Mammary epithelial cell (primary cell): Measurements from ENCODE around the gene RHOB.

Experiments used
- CTCF ChIP-seq, 2 donors: IDR thresholded peaks in 1 of 2; conservative IDR thresholded peaks in 1 of 2; 2 replicates each; pipeline ENCODE4 v1.5.1; 2011 to 2012; ENCODE audit warnings: inconsistent platforms in 2 of 2, low read length in 2 of 2, mild to moderate bottlenecking in 2 of 2, control low read depth in 1 of 2, low read depth in 1 of 2; ENCODE audit not compliant: insufficient read depth in 1 of 2; ENCODE audit errors: extremely low read depth in 1 of 2
- EZH2 ChIP-seq: IDR thresholded peaks from 2 replicates; pipeline ENCODE4 v1.6.1; 2012; ENCODE audit warnings: low read length, inconsistent platforms, borderline replicate concordance

DNA sequence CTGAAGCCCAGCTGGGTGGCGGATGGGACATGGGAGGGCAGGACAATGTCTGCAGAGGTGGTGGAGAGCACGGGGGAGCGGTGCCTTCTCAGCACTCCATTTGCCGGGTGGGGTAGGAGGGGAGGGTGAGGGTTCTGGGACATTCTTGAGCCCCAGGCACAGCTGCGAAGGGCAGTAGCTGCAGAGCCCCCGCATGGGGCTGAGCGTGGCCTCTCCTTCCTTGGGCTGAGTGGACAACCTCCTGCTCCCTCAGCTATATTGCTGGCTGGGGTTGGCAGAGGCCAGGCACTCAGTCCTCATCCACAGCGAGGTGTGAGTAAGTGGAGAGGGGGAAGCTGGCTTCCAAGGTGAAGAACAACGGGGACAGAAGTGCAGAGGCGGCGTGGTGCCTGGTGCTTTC, 50.1 kb downstream of the RHOB start:
- TF ChIP-seq CTCF (conservative IDR thresholded peaks at IDR 0.05 in 1 of 2, IDR thresholded peaks at IDR 0.05 in 1 of 2; ENCODE audit: extremely low read depth in 1 of 2, insufficient read depth in 1 of 2, low read depth in 1 of 2, low read length in 2 of 2) (no peak), EZH2 (no peak)
